Upper lobe of right lung (tissue), 1 donor: ENCODE results near the gene ETV3. TPM values are rescaled to one million over a fixed set of nuclear protein-coding genes. Genes with fewer than 3 reads are reported as not detected.

Experiments
- ATAC-seq: fragments of 200-7000 bp; cut with Tn5 transposase; one replicate; pipeline ENCODE4 v1.9.1; 2020; ENCODE audit warnings: mild to moderate bottlenecking, moderate library complexity
- DNase-seq: peaks from one replicate; pipeline ENCODE4 v3.0.0-alpha.2; 2020
- H3K27ac ChIP-seq: fragments of 200-600 bp; one replicate; pipeline ENCODE4 v1.8.0; 2022
- H3K27me3 ChIP-seq: fragments of 200-600 bp; one replicate; pipeline ENCODE4 v1.8.0; 2022; ENCODE audit warnings: mild to moderate bottlenecking
- H3K36me3 ChIP-seq: fragments of 200-600 bp; one replicate; pipeline ENCODE4 v1.8.0; 2022
- H3K4me1 ChIP-seq: fragments of 200-600 bp; one replicate; pipeline ENCODE4 v1.8.0; 2022
- H3K4me3 ChIP-seq: fragments of 200-600 bp; one replicate; pipeline ENCODE4 v1.8.0; 2022; ENCODE audit warnings: mild to moderate bottlenecking
- H3K9me3 ChIP-seq: fragments of 200-600 bp; one replicate; pipeline ENCODE4 v1.8.0; 2022
- CTCF ChIP-seq: fragments of 200-600 bp; IDR thresholded peaks from one replicate; pipeline ENCODE4 v1.8.0; 2022; ENCODE audit warnings: antibody characterized with exemption
- intact Hi-C: fragments of 100-400 bp; cut with DNase I; formaldehyde crosslinking; loops from one replicate; pipeline ENCODE4 v1.11.0; 2022
- total RNA-seq: library from RNA; stranded (reverse); fragmentation: NEBNext Ultra II Directional; extraction: Animal tissue kit (Norgen Biotek cat#: 25700); gene quantifications from one replicate; pipeline ENCODE4 v1.2.1, GENCODE V29; 2021
- donor health status: DM: no; HTN: yes; CAD: no; lungs with severe emphysema.

Gene ETV3
- total RNA-seq, 1 donor from 2014 or later, result 39.2 TPM

- no peaks in the 10 kb centered on the region for H3K36me3 ChIP-seq
- H3K4me1 ChIP-seq, result peaks cover 32% of the 10 kb centered on the region
- H3K9me3 ChIP-seq, result no peaks in the 10 kb centered on the region
- ATAC-seq, result no peak
- H3K27me3 ChIP-seq, result no peaks in the 10 kb centered on the region
- no peak overlapping the region for H3K4me3 ChIP-seq
- intact Hi-C loops, result no loop called here
- H3K27ac ChIP-seq, result no peak overlapping the region
- no peak for TF ChIP-seq CTCF
- no peak for DNase-seq
Measured at GRCh38 chr1:157151506-157151905, 13.3 kb upstream of the ETV3 start.

GRCh38 chr1:157151073-157151472 lies 12.9 kb upstream of the ETV3 start:
- DNase-seq (no peak), ATAC-seq (no peak)
- no peaks in the 10 kb centered on the region for H3K27me3 ChIP-seq
- peaks cover 30% of the 10 kb centered on the region for H3K4me1 ChIP-seq
- intact Hi-C loops, result no loop called here
- H3K36me3 ChIP-seq, result no peaks in the 10 kb centered on the region
- no peak for TF ChIP-seq CTCF
- no peak overlapping the region for H3K27ac ChIP-seq
- H3K4me3 ChIP-seq, result no peak overlapping the region
- H3K9me3 ChIP-seq, result no peaks in the 10 kb centered on the region

- no peak for ATAC-seq
- H3K36me3 ChIP-seq, result no peaks in the 10 kb centered on the region
- H3K4me1 ChIP-seq, result peaks cover 25% of the 10 kb centered on the region
- no peaks in the 10 kb centered on the region for H3K27me3 ChIP-seq
- TF ChIP-seq CTCF, result no peak
- no peak overlapping the region for H3K27ac ChIP-seq
- intact Hi-C loops, result no loop called here
- H3K9me3 ChIP-seq, result no peaks in the 10 kb centered on the region
- H3K4me3 ChIP-seq, result no peak overlapping the region
- DNase-seq, result no peak
Measured at GRCh38 chr1:157150631-157151030, 12.4 kb upstream of the ETV3 start.

GRCh38 chr1:157147906-157148700 lies 9.9 kb upstream of the ETV3 start:
- DNase-seq, result no peak
- Histone ChIP-seq H3K4me3 (no peak overlapping the region), H3K4me1 (peaks cover 4% of the 10 kb centered on the region), H3K36me3 (no peaks in the 10 kb centered on the region), H3K27ac (peak overlapping the region; percentile 37), H3K27me3 (no peaks in the 10 kb centered on the region), H3K9me3 (no peaks in the 10 kb centered on the region)
- intact Hi-C loops, result no loop called here
- ATAC-seq, result peak; percentile 63
- no peak for TF ChIP-seq CTCF

GRCh38 chr1:157147037-157147436 lies 8.8 kb upstream of the ETV3 start:
- Histone ChIP-seq H3K36me3 (no peaks in the 10 kb centered on the region), H3K27me3 (no peaks in the 10 kb centered on the region), H3K4me1 (peaks cover 4% of the 10 kb centered on the region), H3K27ac (no peak overlapping the region), H3K4me3 (no peak overlapping the region), H3K9me3 (no peaks in the 10 kb centered on the region)
- no peak for DNase-seq
- intact Hi-C loops, result no loop called here
- no peak for TF ChIP-seq CTCF
- ATAC-seq, result no peak
